GM18508 (cell line): ENCODE data around the gene SZT2.

Source experiments
- ATAC-seq: cut with Tn5 transposase; IDR thresholded peaks from one replicate; pipeline ENCODE4 v1.9.1; 2021; ENCODE audit warnings: moderate number of reproducible peaks; ENCODE audit not compliant: insufficient read depth, unreplicated experiment

Gene SZT2

GRCh38 chr1:43421396-43421795, 31.7 kb downstream of the SZT2 start:
- ATAC-seq: no peak

GRCh38 chr1:43421976-43422750, 32.5 kb downstream of the SZT2 start:
- ATAC-seq: no peak

GRCh38 chr1:43422995-43423671, 33.4 kb downstream of the SZT2 start:
- no peak for ATAC-seq

- no peak for ATAC-seq
These were observed 34.2 kb downstream of the SZT2 start for GRCh38 chr1:43423672-43424550.

- ATAC-seq: no peak
These were observed 35.3 kb downstream of the SZT2 start for GRCh38 chr1:43425045-43425444.

- no peak for ATAC-seq
These were observed 36.5 kb downstream of the SZT2 start for GRCh38 chr1:43426221-43426620.

GRCh38 chr1:43427524-43427923, 37.8 kb downstream of the SZT2 start:
- ATAC-seq: no peak

GRCh38 chr1:43427941-43428340, 38.2 kb downstream of the SZT2 start:
- ATAC-seq: no peak

- ATAC-seq: no peak
These were observed 41.1 kb downstream of the SZT2 start for GRCh38 chr1:43430831-43431230.

- no peak for ATAC-seq
These were observed 42.0 kb downstream of the SZT2 start for GRCh38 chr1:43431676-43432075.

GRCh38 chr1:43432171-43432860, 42.6 kb downstream of the SZT2 start:
- no peak for ATAC-seq

- ATAC-seq: no peak
These were observed 43.2 kb downstream of the SZT2 start for GRCh38 chr1:43432907-43433306.

GRCh38 chr1:43434256-43434655, 44.6 kb downstream of the SZT2 start:
- no peak for ATAC-seq

GRCh38 chr1:43435146-43436145, 45.7 kb downstream of the SZT2 start:
- ATAC-seq: no peak

GRCh38 chr1:43436371-43436770, 46.7 kb downstream of the SZT2 start:
- no peak for ATAC-seq

GRCh38 chr1:43437031-43437973, 47.6 kb downstream of the SZT2 start:
- no peak for ATAC-seq

GRCh38 chr1:43438006-43438405, 48.3 kb downstream of the SZT2 start:
- no peak for ATAC-seq

- ATAC-seq: no peak
These were observed 48.9 kb downstream of the SZT2 start for GRCh38 chr1:43438576-43438952.
